ENCODE data around the gene GRIA1. TPM values are rescaled to one million over a fixed set of nuclear protein-coding genes. Genes with fewer than 3 reads are reported as not detected.

GRIA1 gene
- total RNA-seq, 1 experiment from 2014 or later, result 0.81 TPM

GRCh38 chr5:153676821-153677220 is 186.4 kb downstream of the GRIA1 start:
- H3K4me1 Mint-ChIP-seq, result 0 out of 2 replicates have a peak, but pooled peaks cover 3% of the 10 kb centered on the region
- ChIA-PET POLR2A (no interaction called here), CTCF (no interaction called here)
- H3K27ac Mint-ChIP-seq, result no peak overlapping the region
- H3K27me3 Mint-ChIP-seq (ENCODE audit: low read depth), result no peaks in the 10 kb centered on the region
- ATAC-seq, result no peak
- TF ChIP-seq FOXP4 (CRISPR knock-in tag; IDR thresholded peaks at IDR 0.05), result no peak
- TF ChIP-seq TEAD4 (CRISPR knock-in tag; IDR thresholded peaks at IDR 0.05), result no peak
- no peak for TF ChIP-seq SP1 (CRISPR knock-in tag; conservative IDR thresholded peaks at IDR 0.05)
- TF ChIP-seq HMGA2 (CRISPR knock-in tag; IDR thresholded peaks at IDR 0.05), result no peak
- no peak for TF ChIP-seq ZNF425 (CRISPR knock-in tag; conservative IDR thresholded peaks at IDR 0.05)
- no peak for TF ChIP-seq TEAD1 (CRISPR knock-in tag; IDR thresholded peaks at IDR 0.05)
- TF ChIP-seq CTCF (IDR thresholded peaks at IDR 0.05), result no peak
- TF ChIP-seq HMGXB4 (CRISPR knock-in tag; IDR thresholded peaks at IDR 0.05), result no peak
- no peak for TF ChIP-seq ZNF416 (CRISPR knock-in tag; IDR thresholded peaks at IDR 0.05)
- no peak for TF ChIP-seq FOXK1 (CRISPR knock-in tag; IDR thresholded peaks at IDR 0.05)
- TF ChIP-seq GABPB1 (CRISPR knock-in tag; IDR thresholded peaks at IDR 0.05), result no peak
- TF ChIP-seq, protein P1, sequence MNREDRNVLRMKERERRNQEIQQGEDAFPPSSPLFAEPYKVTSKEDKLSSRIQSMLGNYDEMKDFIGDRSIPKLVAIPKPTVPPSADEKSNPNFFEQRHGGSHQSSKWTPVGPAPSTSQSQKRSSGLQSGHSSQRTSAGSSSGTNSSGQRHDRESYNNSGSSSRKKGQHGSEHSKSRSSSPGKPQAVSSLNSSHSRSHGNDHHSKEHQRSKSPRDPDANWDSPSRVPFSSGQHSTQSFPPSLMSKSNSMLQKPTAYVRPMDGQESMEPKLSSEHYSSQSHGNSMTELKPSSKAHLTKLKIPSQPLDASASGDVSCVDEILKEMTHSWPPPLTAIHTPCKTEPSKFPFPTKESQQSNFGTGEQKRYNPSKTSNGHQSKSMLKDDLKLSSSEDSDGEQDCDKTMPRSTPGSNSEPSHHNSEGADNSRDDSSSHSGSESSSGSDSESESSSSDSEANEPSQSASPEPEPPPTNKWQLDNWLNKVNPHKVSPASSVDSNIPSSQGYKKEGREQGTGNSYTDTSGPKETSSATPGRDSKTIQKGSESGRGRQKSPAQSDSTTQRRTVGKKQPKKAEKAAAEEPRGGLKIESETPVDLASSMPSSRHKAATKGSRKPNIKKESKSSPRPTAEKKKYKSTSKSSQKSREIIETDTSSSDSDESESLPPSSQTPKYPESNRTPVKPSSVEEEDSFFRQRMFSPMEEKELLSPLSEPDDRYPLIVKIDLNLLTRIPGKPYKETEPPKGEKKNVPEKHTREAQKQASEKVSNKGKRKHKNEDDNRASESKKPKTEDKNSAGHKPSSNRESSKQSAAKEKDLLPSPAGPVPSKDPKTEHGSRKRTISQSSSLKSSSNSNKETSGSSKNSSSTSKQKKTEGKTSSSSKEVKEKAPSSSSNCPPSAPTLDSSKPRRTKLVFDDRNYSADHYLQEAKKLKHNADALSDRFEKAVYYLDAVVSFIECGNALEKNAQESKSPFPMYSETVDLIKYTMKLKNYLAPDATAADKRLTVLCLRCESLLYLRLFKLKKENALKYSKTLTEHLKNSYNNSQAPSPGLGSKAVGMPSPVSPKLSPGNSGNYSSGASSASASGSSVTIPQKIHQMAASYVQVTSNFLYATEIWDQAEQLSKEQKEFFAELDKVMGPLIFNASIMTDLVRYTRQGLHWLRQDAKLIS (CRISPR knock-in tag; IDR thresholded peaks at IDR 0.05; ENCODE audit: borderline replicate concordance), result no peak
- peaks cover 9% of the 10 kb centered on the region for H3K9me3 Mint-ChIP-seq
- DNase-seq (ENCODE audit: low spot score), result no peak
- no peak overlapping the region for H3K4me3 Mint-ChIP-seq
- no peaks in the 10 kb centered on the region for H3K36me3 Mint-ChIP-seq

- no peak for ATAC-seq
- CTCF ChIA-PET, result no interaction called here
- TF ChIP-seq USF1 (CRISPR knock-in tag; IDR thresholded peaks at IDR 0.05), result no peak
- TF ChIP-seq ZBTB43 (CRISPR knock-in tag; IDR thresholded peaks at IDR 0.05), result no peak
- no peak for TF ChIP-seq TP53 (CRISPR knock-in tag; IDR thresholded peaks at IDR 0.05)
- TF ChIP-seq, protein P2, sequence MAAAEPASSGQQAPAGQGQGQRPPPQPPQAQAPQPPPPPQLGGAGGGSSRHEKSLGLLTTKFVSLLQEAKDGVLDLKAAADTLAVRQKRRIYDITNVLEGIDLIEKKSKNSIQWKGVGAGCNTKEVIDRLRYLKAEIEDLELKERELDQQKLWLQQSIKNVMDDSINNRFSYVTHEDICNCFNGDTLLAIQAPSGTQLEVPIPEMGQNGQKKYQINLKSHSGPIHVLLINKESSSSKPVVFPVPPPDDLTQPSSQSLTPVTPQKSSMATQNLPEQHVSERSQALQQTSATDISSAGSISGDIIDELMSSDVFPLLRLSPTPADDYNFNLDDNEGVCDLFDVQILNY (CRISPR knock-in tag; IDR thresholded peaks at IDR 0.05), result no peak
These were observed 188.3 kb downstream of the GRIA1 start for GRCh38 chr5:153678617-153679329.

More at GRCh38 chr5:153678617-153679329, 188.3 kb downstream of the GRIA1 start:
- Mint-ChIP-seq H3K27ac (no peak overlapping the region), H3K4me1 (0 out of 2 replicates have a peak, but pooled peaks cover 3% of the 10 kb centered on the region), H3K9me3 (peaks cover 9% of the 10 kb centered on the region), H3K27me3 (ENCODE audit: low read depth) (no peaks in the 10 kb centered on the region), H3K36me3 (no peaks in the 10 kb centered on the region), H3K4me3 (no peak overlapping the region)
- DNase-seq (ENCODE audit: low spot score), result no peak
- POLR2A ChIA-PET, result no interaction called here

All from WTC11 (cell line).